ENCODE data around the gene PRKD1.

Gene PRKD1

GRCh38 chr14:29664515-29664914, 263.1 kb downstream of the PRKD1 start:
- no peak for DNase-seq

DNA sequence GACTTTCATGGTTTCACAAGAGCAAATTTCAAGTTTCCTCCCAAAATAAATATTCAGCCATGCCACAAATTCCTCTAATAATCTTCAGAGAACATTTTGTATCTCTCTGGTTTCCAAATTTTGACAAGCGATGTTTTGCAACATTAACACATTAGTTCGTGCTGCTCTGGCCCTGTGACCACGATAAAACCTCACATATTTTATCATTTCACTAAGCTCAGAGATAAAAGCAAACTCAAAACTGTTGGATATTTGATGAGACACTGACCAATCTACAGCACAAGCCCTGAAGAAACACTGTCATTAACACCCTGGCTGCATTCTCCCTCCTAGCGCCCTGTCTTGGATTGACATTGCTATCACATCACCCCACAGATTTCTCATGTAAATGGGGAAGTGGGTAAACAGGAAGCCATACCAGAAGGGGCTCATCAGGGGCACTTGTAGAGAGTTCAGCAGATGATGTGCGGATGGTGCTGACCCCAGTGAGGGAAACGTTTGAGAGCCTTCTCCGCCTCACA, 264.3 kb downstream of the PRKD1 start:
- no peak for DNase-seq

DNA sequence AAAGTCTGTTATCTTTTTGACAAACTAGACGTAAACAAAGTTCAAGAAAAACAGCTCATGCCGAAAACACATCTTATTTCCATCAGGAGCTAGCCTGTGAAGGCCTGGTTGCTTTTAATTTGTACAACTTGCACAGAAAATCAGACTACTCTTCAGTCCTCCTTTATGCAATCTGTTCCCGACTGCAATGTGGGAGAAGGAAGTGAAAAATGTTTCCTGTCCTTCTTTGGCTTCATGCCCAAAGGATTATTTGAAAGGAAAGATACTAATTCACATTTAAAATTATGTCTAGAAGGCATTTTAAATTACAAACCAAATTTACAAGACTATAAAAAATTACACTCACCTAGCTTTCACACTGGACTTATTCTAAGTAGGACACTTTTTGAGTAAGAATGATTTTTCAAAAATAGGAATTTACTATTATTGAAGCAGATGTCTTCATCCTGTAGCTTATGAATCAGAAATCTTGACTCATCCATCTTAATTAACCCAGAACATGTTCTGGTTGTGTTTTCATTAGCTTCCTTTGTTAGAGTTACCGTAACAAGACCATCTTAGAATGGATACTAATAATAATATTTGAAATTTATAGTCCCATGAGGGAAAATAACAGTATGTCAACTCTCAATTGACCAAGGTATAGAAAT, 272.6 kb downstream of the PRKD1 start:
- DNase-seq, result no peak

- DNase-seq, result no peak
Measured at GRCh38 chr14:29653303-29653702, 274.3 kb downstream of the PRKD1 start.

- DNase-seq, result no peak
Measured at GRCh38 chr14:29652571-29652970, 275.1 kb downstream of the PRKD1 start.

- DNase-seq, result no peak
Measured at GRCh38 chr14:29650554-29651269, 276.9 kb downstream of the PRKD1 start.

DNA sequence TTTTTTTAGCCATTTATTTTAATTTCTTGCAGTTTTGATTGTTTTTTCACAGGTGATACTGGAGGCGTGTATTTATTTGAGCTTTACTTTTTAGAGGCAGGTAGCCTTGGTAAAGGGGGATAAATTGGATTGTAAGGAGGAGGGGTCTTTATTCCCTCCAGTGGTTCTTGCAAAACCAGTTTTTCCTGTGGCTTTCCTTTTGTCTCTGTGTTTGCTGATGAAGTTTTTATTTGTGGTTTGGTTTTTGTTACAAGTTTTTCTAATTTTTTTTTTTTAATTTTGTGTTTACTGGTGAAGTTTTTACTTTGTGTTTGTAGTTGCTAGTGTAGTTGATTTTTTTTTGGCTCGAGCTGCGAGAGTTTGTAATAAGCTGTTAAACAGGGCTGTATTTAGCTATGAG, 278.5 kb downstream of the PRKD1 start:
- no peak for DNase-seq

- DNase-seq, result no peak
Measured at GRCh38 chr14:29648045-29648444, 279.6 kb downstream of the PRKD1 start.

GRCh38 chr14:29645117-29645516, 282.5 kb downstream of the PRKD1 start:
- DNase-seq, result no peak

DNA sequence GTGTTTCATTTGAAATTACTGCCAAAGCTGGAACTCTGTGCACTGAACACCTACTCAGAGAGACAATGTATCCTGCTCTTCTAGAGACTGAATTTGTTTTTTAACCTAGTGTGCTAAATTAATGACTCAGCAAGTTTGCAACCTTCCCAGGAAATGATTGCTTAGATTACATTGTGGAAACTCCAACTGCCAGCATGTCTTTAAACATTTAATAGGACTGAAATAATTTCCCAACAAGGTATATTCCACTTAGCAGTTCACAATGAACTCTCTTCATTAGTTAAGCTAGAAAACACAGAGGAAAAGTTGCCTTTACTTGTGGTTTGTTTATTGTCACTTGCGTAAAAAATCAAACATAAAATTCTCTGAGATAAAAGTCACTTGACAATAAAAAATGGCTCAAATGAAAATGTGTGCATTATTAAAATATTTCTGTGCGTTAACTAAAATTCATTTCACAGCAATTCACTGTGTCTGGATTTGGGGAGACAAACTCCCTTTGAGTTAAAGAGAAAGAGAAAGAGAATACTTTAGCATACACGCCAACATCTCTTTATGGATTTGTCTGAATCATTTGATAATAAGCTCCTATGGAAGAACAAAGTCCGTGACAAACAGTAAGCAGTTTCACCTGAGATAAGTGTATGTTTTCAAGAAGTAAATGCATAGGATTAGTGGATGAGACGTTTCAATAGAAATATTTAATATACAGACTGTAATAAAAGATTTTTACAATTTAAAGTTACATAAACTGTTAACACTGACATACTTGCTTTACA, 284.0 kb downstream of the PRKD1 start:
- no peak for DNase-seq

DNA sequence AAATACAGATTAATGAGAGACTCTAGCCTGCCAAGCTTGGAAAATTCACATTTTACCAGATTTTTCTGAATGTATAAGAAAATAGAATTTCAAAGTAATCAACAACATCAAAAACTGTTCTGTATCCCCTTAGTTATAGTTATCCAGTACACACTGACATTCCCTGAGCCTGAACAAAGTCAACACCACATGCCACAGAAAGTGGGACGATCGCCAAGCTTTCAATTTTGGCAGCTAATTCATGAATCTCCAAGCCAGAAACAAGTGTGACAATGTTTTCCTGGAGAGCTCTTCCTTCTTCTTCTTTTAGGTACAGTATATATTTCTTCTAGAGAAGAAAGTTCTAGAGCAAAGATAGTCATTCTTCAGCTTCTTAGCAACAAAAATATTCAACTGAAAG, 290.2 kb downstream of the PRKD1 start:
- peak; percentile 73 for DNase-seq

- DNase-seq, result peak; percentile 15
Measured at GRCh38 chr14:29636870-29637269, 290.8 kb downstream of the PRKD1 start.

DNA sequence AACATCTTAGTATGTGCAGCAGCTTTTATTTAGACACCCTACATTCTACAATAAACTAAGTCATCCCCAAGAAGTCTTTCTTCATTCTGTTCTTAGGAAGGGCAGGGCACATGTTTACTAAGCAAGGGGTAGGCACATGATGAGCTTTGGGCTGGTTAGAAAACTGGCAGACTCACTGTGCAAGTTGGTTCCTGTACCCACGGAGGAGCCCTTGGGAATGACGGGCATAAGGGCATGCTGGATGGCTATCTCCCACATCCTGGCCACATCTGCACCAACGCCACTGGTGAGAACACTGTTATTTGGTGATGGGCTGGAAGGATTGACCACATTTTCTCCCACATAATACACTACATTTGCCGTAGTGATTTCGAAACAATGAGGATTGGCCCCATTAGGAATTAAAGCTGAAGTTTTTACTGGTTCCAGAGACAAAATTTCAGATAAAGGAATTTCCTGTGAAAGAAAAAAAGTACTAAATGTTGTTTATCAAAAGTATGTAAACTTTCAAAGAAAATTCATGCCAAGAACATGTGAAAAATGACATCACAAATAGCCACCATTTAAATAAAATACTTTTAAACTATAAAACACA, 297.0 kb downstream of the PRKD1 start:
- DNase-seq, result no peak

- no peak for DNase-seq
Measured at GRCh38 chr14:29629839-29630238, 297.8 kb downstream of the PRKD1 start.

DNA sequence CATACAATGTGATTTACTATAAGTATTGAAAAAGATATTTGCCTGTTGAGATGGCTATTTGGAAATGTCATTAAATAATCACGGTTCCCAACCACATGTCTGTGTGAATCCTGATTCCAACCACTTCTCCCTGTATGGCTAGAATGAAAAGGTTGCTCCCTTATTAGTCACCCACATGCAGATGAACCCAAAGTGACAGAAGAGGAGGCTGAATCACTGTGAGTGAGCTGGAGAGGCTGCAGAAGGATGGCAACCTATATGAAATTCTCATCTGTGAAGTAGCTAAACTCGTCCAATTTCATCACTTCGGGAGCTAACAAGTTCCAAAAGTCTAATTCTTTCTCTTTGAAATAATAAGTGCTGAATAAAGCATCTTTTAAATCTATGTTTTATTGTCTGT, 300.5 kb downstream of the PRKD1 start:
- no peak for DNase-seq

- DNase-seq, result no peak
Measured at GRCh38 chr14:29618323-29619067, 309.2 kb downstream of the PRKD1 start.

- no peak for DNase-seq
Measured at GRCh38 chr14:29616922-29617321, 310.7 kb downstream of the PRKD1 start.

DNA sequence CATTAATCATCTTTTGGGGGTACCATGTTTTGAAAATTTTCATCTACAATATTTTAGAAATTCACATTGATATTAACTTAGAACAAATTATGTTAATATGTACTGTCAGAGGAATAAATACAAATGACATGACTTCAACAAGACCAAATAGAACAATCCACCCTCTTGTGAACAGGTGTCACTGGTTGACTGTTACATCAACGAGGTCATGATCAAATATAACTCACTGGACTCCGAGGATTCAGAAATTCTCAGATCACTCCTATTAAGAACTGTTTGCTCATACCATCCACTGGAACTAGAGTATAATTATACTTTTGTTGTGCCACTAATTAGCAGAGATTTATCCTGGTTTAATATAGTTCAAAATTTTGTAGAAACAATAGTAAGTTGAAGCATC, 318.8 kb downstream of the PRKD1 start:
- DNase-seq, result no peak

- no peak for DNase-seq
Measured at GRCh38 chr14:29607169-29607568, 320.5 kb downstream of the PRKD1 start.

GRCh38 chr14:29603696-29604095, 324.0 kb downstream of the PRKD1 start:
- no peak for DNase-seq

DNA sequence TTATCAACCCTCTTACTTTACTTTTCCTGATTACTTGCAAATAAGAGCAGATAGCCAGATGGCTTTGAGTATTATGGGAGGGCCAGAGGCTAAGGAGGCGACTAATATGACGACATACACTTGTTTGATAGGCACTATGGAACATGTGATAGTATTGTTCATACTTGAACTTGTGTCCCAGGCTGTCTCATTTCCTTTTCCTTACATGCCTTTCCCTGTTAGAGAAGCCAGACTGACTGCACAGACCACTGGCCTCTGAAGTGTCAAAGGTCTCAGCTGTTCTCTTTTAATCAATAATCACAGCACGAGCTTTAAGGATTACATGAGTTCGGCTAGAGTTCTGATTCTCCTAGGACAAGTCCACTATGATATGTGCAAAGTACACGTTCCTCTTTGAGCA, 326.0 kb downstream of the PRKD1 start:
- no peak for DNase-seq

GRCh38 chr14:29587761-29588470, 339.7 kb downstream of the PRKD1 start:
- no peak for DNase-seq

Data from NCI-H1092 (cell line).